ENCODE results near the gene RNU5D-1. TPM values are rescaled to one million over a fixed set of nuclear protein-coding genes. Genes with fewer than 3 reads are reported as not detected.
"Not testable (repeated sequence)": the region's sequence is repeated elsewhere in the genome, so short reads cannot be mapped to it uniquely, and the experiment has no call there.

Gene RNU5D-1
- total RNA-seq, 1 donor from 2014 or later, result not detected

DNA sequence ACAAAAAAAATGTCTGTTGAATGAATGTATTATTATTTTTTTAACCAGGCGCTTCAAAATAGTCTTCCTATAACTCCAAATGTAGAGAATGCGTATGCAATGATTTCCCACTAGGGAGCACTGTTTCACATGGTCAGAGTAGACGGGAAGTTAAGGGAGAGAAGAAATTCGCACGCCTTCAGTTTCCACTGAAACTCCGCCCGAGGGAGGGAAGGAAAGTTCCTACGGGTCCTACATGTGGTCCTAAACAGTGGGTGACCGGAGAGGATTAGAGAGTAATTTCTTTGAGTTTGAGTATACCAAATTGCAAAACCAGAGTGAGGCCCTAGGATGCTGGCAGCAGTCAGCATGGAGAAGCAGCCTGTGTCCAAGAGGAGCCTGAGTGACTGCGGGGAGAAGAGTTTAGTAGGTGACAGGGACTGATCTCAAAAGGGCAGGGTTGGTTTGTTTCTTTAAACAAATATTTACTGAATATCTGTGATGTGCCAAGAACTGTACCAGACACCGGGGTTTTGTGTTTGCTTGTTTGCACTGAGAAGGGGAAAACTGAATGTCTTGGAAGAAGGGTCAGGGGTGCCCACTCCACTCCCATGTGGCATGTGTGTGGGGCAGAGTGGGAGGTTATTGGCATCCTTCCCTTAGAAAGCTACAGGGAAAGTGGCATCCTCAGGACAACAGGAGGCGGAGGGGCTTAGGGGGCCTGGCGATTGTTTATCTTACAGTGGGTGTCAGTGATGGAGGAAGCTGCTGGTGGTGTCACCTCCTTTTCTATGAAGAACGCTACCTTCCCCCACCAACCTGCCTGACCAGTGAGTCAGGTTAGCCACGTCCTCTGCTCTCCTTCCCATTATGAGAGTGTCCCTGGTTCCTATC is 22.8 kb downstream of the RNU5D-1 start:
- ATAC-seq (peak; percentile 40), DNase-seq (ENCODE audit: missing footprints) (no peak)
- intact Hi-C loops (cut with DNase I), result no loop called here

- ATAC-seq, result no peak
- intact Hi-C loops (cut with DNase I), result no loop called here
- no peak for DNase-seq (ENCODE audit: missing footprints)
Observed at GRCh38 chr1:44707112-44707881, 23.7 kb downstream of the RNU5D-1 start.

- DNase-seq (ENCODE audit: missing footprints), result no peak
- ATAC-seq, result no peak
- intact Hi-C loops (cut with DNase I), result no loop called here
Observed at GRCh38 chr1:44705938-44706337, 25.0 kb downstream of the RNU5D-1 start.

DNA sequence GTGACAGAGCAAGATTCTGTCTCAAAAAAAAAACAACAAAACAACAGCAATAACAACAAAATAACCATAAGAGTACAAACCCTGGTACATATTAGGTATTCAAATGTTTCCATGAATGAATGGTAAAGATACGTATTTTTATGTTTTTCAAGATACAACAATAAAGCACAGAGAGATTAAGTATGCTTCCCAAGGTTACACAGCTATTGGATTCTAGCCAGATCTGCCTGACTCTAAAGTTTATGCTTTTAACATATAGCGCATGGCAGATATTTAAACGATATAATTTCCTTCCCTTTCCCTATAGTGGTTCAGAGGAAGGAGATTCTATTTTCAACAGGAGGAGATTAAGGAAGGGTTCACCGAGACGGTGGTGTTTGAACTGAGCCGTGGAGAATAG is 25.5 kb downstream of the RNU5D-1 start:
- ATAC-seq (no peak), DNase-seq (ENCODE audit: missing footprints) (no peak)
- intact Hi-C loops (cut with DNase I), result no loop called here

GRCh38 chr1:44701141-44701573 is 29.8 kb downstream of the RNU5D-1 start:
- intact Hi-C loops (cut with DNase I), result no loop called here

DNA sequence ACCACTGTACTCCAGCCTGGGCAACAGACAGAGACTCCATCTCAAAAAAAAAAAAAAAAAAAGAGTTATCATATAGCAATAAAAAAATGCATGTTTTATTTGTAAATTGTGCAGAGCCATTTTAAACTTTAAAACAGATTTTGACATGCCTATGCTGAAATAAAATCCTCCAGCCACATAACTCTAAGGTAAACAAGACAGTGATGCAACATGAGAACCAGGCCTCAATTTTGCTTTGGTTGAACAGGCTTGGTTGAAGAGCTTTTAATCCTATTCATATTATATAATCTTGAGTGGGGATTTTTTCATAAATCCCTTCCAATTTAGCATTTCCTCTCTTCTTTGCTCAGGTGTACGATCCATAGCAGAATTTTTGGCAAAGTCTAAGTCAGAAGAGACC is 30.4 kb downstream of the RNU5D-1 start:
- ATAC-seq, result no peak
- intact Hi-C loops (cut with DNase I), result no loop called here
- DNase-seq (ENCODE audit: missing footprints), result no peak

More at GRCh38 chr1:44701141-44701573, 29.8 kb downstream of the RNU5D-1 start:
- DNase-seq (ENCODE audit: missing footprints) (no peak), ATAC-seq (no peak)

GRCh38 chr1:44699375-44699774 is 31.6 kb downstream of the RNU5D-1 start:
- DNase-seq (ENCODE audit: missing footprints); intact Hi-C loops (cut with DNase I); ATAC-seq: not testable (repeated sequence)

GRCh38 chr1:44698138-44698537 is 32.8 kb downstream of the RNU5D-1 start:
- intact Hi-C loops (cut with DNase I), result no loop called here
- ATAC-seq, result no peak
- no peak for DNase-seq (ENCODE audit: missing footprints)

DNA sequence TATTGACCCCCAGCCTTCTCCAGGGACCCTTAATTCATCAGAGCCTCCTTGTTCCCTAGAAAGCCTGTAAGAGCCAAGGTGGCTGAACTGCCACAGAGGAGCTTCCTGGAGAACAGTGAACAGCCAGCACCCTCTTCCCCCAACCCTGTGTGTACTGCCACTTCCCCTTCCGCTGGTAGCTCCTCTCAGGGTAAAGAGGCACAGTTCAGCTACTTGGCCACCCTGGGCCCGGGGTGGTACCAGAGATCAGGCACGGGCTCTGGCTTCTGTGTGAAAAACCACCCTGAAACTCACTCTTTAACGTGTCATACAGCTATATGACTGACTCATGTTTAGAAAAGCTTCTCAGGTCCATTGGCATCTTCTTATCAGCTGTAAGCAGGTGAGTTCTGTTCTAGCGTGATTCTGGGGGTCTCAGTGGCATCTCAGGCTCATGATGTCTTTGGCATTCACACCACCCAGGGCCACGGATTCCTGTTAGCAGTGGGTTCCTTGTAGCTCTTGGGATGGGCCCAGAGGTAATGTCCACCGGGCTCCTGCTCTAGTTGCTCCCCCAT is 34.1 kb downstream of the RNU5D-1 start:
- no peak for DNase-seq (ENCODE audit: missing footprints)
- ATAC-seq, result peak; percentile 57
- intact Hi-C loops (cut with DNase I), result no loop called here

DNA sequence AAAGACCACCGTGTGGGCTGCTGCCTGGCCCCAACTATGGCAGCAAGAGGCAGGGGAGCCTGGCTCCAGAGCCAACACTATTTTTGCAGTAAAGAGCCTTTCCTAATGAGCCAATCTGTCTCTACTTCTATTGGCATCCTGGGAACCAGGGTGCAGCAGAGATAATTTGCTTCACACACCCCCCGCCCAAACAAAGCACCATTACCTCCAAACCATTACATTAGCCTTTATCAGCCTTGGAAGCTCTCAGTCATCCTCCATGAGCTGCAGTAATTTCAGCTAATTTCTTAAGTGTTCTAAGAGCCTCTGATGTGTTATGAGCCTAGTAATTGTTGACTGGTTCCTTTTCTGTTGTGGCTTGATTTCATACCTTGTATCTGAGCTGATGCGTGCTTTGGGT is 34.9 kb downstream of the RNU5D-1 start:
- no peak for ATAC-seq
- DNase-seq (ENCODE audit: missing footprints), result no peak
- intact Hi-C loops (cut with DNase I), result no loop called here

GRCh38 chr1:44695671-44696070 is 35.3 kb downstream of the RNU5D-1 start:
- intact Hi-C loops (cut with DNase I), result no loop called here
- ATAC-seq (no peak), DNase-seq (ENCODE audit: missing footprints) (no peak)

GRCh38 chr1:44694863-44695478 is 36.0 kb downstream of the RNU5D-1 start:
- DNase-seq (ENCODE audit: missing footprints), result no peak

GRCh38 chr1:44693900-44694299 is 37.1 kb downstream of the RNU5D-1 start:
- ATAC-seq (no peak), DNase-seq (ENCODE audit: missing footprints) (no peak)
- intact Hi-C loops (cut with DNase I), result no loop called here

More at GRCh38 chr1:44694863-44695478, 36.0 kb downstream of the RNU5D-1 start:
- intact Hi-C loops (cut with DNase I), result no loop called here
- no peak for ATAC-seq

DNA sequence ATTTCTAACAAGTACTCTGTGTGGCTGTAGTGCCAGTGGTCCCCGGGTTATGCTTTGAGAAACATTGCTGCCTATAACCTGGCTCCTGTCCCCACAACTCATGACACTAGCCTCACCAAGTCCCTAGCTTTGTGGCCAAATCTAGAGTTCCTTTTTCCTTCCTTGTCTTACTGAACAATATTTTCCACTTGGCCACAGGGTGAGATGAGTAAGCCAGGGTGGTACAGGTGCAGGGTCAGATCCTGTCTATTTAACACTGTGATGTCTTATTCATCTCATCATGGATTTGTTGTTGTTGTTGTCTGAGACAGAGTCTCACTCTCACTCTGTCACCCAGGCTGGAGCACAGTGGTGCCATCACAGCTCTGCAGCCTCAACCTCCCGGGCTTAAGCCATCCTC is 37.8 kb downstream of the RNU5D-1 start:
- DNase-seq (ENCODE audit: missing footprints) (no peak), ATAC-seq (no peak)
- intact Hi-C loops (cut with DNase I), result no loop called here

DNA sequence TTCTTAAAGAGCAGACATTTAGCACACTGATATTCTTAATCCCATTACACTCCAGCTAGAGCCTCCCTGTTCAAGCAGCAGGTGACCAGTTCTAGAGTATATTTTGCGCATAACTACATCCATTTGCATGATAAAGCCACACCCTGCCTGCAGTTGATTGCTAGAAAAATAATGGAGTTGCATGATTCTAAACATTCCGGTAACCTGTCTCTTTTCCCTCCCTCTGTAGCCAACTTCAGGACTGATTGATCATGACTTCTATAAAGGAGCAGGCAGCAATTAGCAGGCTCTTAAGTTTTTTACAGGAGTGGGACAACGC is 41.6 kb downstream of the RNU5D-1 start:
- ATAC-seq (no peak), DNase-seq (ENCODE audit: missing footprints) (no peak)
- intact Hi-C loops (cut with DNase I), result no loop called here

GRCh38 chr1:44688760-44689446 is 42.1 kb downstream of the RNU5D-1 start:
- no peak for ATAC-seq

DNA sequence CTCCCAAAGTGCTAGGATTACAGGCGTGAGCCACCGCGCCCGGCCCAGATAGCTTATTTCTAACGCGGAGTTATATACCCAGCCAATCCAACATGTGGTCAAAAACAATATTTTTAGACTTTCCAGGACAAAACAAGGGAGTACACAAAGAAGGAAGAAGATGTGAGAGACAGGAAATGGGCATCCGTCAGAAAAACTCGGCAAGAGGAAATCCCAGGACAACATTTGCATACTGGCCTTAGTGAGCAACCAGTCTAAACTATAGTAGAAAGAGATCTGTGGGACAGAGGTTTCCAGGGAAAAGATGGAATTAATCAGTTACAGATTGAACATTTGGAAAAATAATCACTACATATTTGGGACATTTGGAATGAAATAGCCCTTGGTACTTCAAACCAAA is 45.1 kb downstream of the RNU5D-1 start:
- intact Hi-C loops (cut with DNase I), result no loop called here
- no peak for DNase-seq (ENCODE audit: missing footprints)
- no peak for ATAC-seq

More at GRCh38 chr1:44688760-44689446, 42.1 kb downstream of the RNU5D-1 start:
- intact Hi-C loops (cut with DNase I), result no loop called here
- no peak for DNase-seq (ENCODE audit: missing footprints)

- intact Hi-C loops (cut with DNase I), result no loop called here
- ATAC-seq (no peak), DNase-seq (ENCODE audit: missing footprints) (no peak)
Observed at GRCh38 chr1:44685218-44685617, 45.8 kb downstream of the RNU5D-1 start.

GRCh38 chr1:44684525-44684924 is 46.4 kb downstream of the RNU5D-1 start:
- ATAC-seq, result no peak

More at GRCh38 chr1:44684525-44684924, 46.4 kb downstream of the RNU5D-1 start:
- no peak for DNase-seq (ENCODE audit: missing footprints)
- intact Hi-C loops (cut with DNase I), result no loop called here

All from Right ventricle myocardium inferior (tissue), 1 donor.